ENCODE measurements around the gene LYVE1. TPM values are rescaled to one million over a fixed set of nuclear protein-coding genes. Genes with fewer than 3 reads are reported as not detected.

Gene LYVE1
- total and polyA plus RNA-seq, 2 donors (not counting 1 experiment from before 2014, with no cell fraction given): not detected

GRCh38 chr11:10609636-10610035, 41.2 kb upstream of the LYVE1 start:
- H3K4me1 ChIP-seq (ENCODE audit: control insufficient read depth in 2 of 2, insufficient read depth in 2 of 2, low read length in 2 of 2): peaks cover 95% of the 10 kb centered on the region in 2 donors
- no peak overlapping the region for H3K4me3 Mint-ChIP-seq

More at GRCh38 chr11:10609636-10610035, 41.2 kb upstream of the LYVE1 start:
- H3K27ac ChIP-seq (ENCODE audit: low read length in 2 of 2): peak overlapping the region; percentile 84 to 91
- no peak overlapping the region for H2AFZ ChIP-seq (ENCODE audit: insufficient read depth, low read depth, low read length, poor library complexity, severe bottlenecking)
- H3K27me3 ChIP-seq (replicated peaks in 1 of 4; ENCODE audit: control extremely low read depth in 1 of 4, control insufficient read depth in 3 of 4, insufficient read depth in 4 of 4, low read length in 3 of 4): no peaks in the 10 kb centered on the region
- peaks cover 5% of the 10 kb centered on the region for H3K9me3 Mint-ChIP-seq (ENCODE audit: insufficient read depth)
- peaks cover 0 to 13% (median 4%) of the 10 kb centered on the region in 3 donors for H3K9me3 ChIP-seq (ENCODE audit: control extremely low read depth in 1 of 3, control insufficient read depth in 2 of 3, insufficient read depth in 1 of 3, low read length in 2 of 3)
- intact Hi-C loops (cut with micrococcal nuclease): loop anchor here (2.0 to 5.0 kb wide), 2 partner anchors 31 to 152 kb away; partner anchors contain the start of gene AMPD3
- ChIA-PET POLR2A (interaction anchor here (0.8 to 1.2 kb wide), 2 partner anchors 13 to 69 kb away, joined by 3 to 5 read pairs; partner anchors contain the start of gene RNF141), CTCF (interaction anchor here (1.0 to 5.3 kb wide), 5 partner anchors 8 to 196 kb away, joined by 4 to 42 read pairs (median 8); partner anchors contain the start of gene RNF141)
- ATAC-seq (ENCODE audit: low read depth) (no peak), DNase-seq (no peak)
- H3K4me3 ChIP-seq (ENCODE audit: control extremely low read depth in 1 of 5, extremely low read depth in 1 of 5, insufficient read depth in 1 of 5, low read depth in 2 of 5, low read length in 4 of 5): peak overlapping the region in 1 of 5 experiments; percentile 13
- H3K79me2 ChIP-seq (ENCODE audit: control insufficient read depth, insufficient read depth, low read length): peaks cover 3% of the 10 kb centered on the region
- H3K4me1 Mint-ChIP-seq: peaks cover 98% of the 10 kb centered on the region
- no peaks in the 10 kb centered on the region for H3K36me3 ChIP-seq (replicated peaks in 1 of 2; ENCODE audit: control extremely low read depth in 1 of 2, control insufficient read depth in 1 of 2, extremely low read depth in 1 of 2, insufficient read depth in 2 of 2, low read length in 1 of 2)
- peak overlapping the region; percentile 62 for H3K4me2 ChIP-seq (replicated peaks; ENCODE audit: low read depth, low read length, poor library complexity, severe bottlenecking)
- peak overlapping the region; percentile 7 for H3K9ac ChIP-seq (ENCODE audit: low read length)
- peak overlapping the region; percentile 97 for H3K27ac Mint-ChIP-seq
- no peaks in the 10 kb centered on the region for H4K20me1 ChIP-seq (ENCODE audit: control insufficient read depth, insufficient read depth, low read length, poor library complexity, severe bottlenecking)
- TF ChIP-seq CTCF (IDR thresholded peaks at IDR 0.05) (no peak), EZH2 (IDR thresholded peaks at IDR 0.05; ENCODE audit: borderline replicate concordance, insufficient read depth, low read depth, low read length, poor library complexity, severe bottlenecking) (no peak)
- 100% methylated on average over 1 of the region's 3 CpGs for WGBS (ENCODE audit: insufficient coverage)
- no peaks in the 10 kb centered on the region for H3K27me3 Mint-ChIP-seq

Data from B cell (primary cell).